ENCODE results near the gene ANKS3. TPM values are rescaled to one million over a fixed set of nuclear protein-coding genes. Genes with fewer than 3 reads are reported as not detected.

Gene ANKS3
- total RNA-seq, 4 donors from 2014 or later: 23.3 to 47.8 (median 27.6) TPM

GRCh38 chr16:4755687-4756086 is 21.6 kb upstream of the ANKS3 start:
- WGBS, 2 donors (ENCODE audit: low coverage in 1 of 2): 96 to 100% methylated on average over 3 to 6 of the region's 6 CpGs
- no peak for ATAC-seq
- H3K36me3 ChIP-seq: peaks cover 0 to 100% of the 10 kb centered on the region in 2 donors

GRCh38 chr16:4754865-4755264 is 20.8 kb upstream of the ANKS3 start:
- H3K36me3 ChIP-seq: peaks cover 0 to 100% of the 10 kb centered on the region in 2 donors
- no peaks in the 10 kb centered on the region for H3K4me1 ChIP-seq
- H3K9me3 ChIP-seq: no peaks in the 10 kb centered on the region
- no peak for TF ChIP-seq POLR2AphosphoS5 (IDR thresholded peaks at IDR 0.05)
- no peak for TF ChIP-seq CTCF (IDR thresholded peaks at IDR 0.05)
- TF ChIP-seq POLR2A (IDR thresholded peaks at IDR 0.05): no peak
- TF ChIP-seq EP300 (IDR thresholded peaks at IDR 0.05): no peak
- H3K27ac ChIP-seq: no peak overlapping the region
- WGBS, 2 donors (ENCODE audit: low coverage in 1 of 2): 95 to 100% methylated on average over 3 of the region's 4 CpGs
- no peak overlapping the region for H3K4me3 ChIP-seq
- ATAC-seq: no peak
- no peaks in the 10 kb centered on the region for H3K27me3 ChIP-seq

More at GRCh38 chr16:4755687-4756086, 21.6 kb upstream of the ANKS3 start:
- Histone ChIP-seq H3K4me3 (no peak overlapping the region), H3K27me3 (no peaks in the 10 kb centered on the region), H3K27ac (no peak overlapping the region), H3K9me3 (no peaks in the 10 kb centered on the region), H3K4me1 (no peaks in the 10 kb centered on the region)
- TF ChIP-seq POLR2AphosphoS5 (IDR thresholded peaks at IDR 0.05) (no peak), CTCF (IDR thresholded peaks at IDR 0.05) (no peak), POLR2A (IDR thresholded peaks at IDR 0.05) (no peak), EP300 (IDR thresholded peaks at IDR 0.05) (no peak)

GRCh38 chr16:4753227-4753626 is 19.2 kb upstream of the ANKS3 start:
- Histone ChIP-seq H3K4me3 (no peak overlapping the region), H3K9me3 (no peaks in the 10 kb centered on the region), H3K36me3 (peaks cover 0 to 99% of the 10 kb centered on the region in 2 donors), H3K27ac (no peak overlapping the region), H3K27me3 (no peaks in the 10 kb centered on the region), H3K4me1 (no peaks in the 10 kb centered on the region)
- no peak for ATAC-seq
- 97 to 100% methylated on average over 2 to 5 of the region's 11 CpGs for WGBS, 2 donors (ENCODE audit: low coverage in 1 of 2)
- no peak for TF ChIP-seq EP300 (IDR thresholded peaks at IDR 0.05)

- Histone ChIP-seq H3K9me3 (no peaks in the 10 kb centered on the region), H3K27ac (no peak overlapping the region), H3K4me1 (peaks cover 0 to 3% (median 0%) of the 10 kb centered on the region in 3 donors), H3K4me3 (no peak overlapping the region), H3K27me3 (no peaks in the 10 kb centered on the region), H3K36me3 (peaks cover 0 to 92% of the 10 kb centered on the region in 2 donors)
- WGBS, 2 donors (ENCODE audit: low coverage in 1 of 2): 91% methylated on average over 11 of the region's 44 CpGs; no CpG with 5 or more reads in 1 of the 2 donors
- no peak for ATAC-seq
- TF ChIP-seq POLR2A (IDR thresholded peaks at IDR 0.05) (no peak), EP300 (IDR thresholded peaks at IDR 0.05) (no peak), POLR2AphosphoS5 (IDR thresholded peaks at IDR 0.05) (no peak)
These were observed 18.5 kb upstream of the ANKS3 start for GRCh38 chr16:4752351-4753100.

GRCh38 chr16:4750896-4751295 is 16.8 kb upstream of the ANKS3 start:
- no peak overlapping the region for H3K27ac ChIP-seq
- H3K27me3 ChIP-seq: no peaks in the 10 kb centered on the region
- TF ChIP-seq CTCF (IDR thresholded peaks at IDR 0.05) (no peak), POLR2AphosphoS5 (IDR thresholded peaks at IDR 0.05) (no peak), POLR2A (IDR thresholded peaks at IDR 0.05) (no peak), EP300 (IDR thresholded peaks at IDR 0.05) (no peak)
- peaks cover 0 to 75% of the 10 kb centered on the region in 2 donors for H3K36me3 ChIP-seq
- H3K4me1 ChIP-seq: peaks cover 0 to 17% (median 3%) of the 10 kb centered on the region in 3 donors
- no peak for ATAC-seq
- no peak overlapping the region for H3K4me3 ChIP-seq
- 40% methylated on average over 1 of the region's 8 CpGs; no CpG with 5 or more reads in 1 of the 2 donors for WGBS, 2 donors (ENCODE audit: low coverage in 1 of 2)
- no peaks in the 10 kb centered on the region for H3K9me3 ChIP-seq
